GM19397 (cell line): ENCODE results near the gene BRD4.

ENCODE experiments used
- ATAC-seq: cut with Tn5 transposase; IDR thresholded peaks from one replicate; pipeline ENCODE4 v1.9.1; 2021; ENCODE audit warnings: mild to moderate bottlenecking, moderate library complexity; ENCODE audit not compliant: unreplicated experiment

The BRD4 gene

GRCh38 chr19:15237759-15238638, 94.3 kb downstream of the BRD4 start:
- ATAC-seq: no peak

- no peak for ATAC-seq
These were observed 95.5 kb downstream of the BRD4 start for GRCh38 chr19:15236886-15237285.

DNA sequence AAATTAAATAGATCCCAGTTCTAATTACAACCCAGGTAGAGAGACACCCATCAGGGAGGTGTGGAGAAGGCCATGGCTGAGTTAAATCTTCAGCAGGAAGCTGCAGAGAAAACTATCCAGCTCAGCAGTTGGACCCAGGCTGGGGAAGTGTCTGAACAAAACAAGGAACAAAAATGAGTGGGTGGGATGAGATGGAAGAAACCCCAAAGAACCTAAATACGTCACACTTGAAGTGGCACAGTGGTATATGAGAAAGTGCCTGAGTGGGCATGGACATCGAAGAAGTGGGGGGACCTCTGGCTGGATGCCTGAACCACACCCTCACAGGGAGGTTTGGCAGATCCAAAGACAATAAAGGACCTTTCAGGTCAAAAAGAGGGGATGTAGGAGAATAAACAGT, 96.6 kb downstream of the BRD4 start:
- no peak for ATAC-seq

- ATAC-seq: no peak
These were observed 97.8 kb downstream of the BRD4 start for GRCh38 chr19:15234431-15235130.

DNA sequence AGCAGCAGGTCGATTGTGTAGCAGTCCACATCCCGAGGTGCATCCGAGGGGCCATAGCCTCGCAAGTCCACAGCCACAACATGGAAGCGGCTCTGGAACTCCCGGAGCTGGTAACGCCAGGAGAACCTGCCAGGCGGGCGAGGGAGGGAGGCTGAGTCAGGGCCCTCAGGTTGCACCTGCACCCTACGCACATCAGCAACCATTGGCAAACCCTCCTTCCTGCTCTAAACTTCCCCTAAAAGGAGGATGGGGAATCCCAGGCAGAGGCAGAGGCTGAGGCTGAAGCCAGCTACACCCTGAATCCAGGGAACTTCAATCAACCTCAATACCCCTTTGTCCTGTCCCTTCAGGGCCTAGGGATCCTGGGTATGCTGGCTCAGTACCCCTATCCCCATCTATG, 101.1 kb downstream of the BRD4 start:
- no peak for ATAC-seq

DNA sequence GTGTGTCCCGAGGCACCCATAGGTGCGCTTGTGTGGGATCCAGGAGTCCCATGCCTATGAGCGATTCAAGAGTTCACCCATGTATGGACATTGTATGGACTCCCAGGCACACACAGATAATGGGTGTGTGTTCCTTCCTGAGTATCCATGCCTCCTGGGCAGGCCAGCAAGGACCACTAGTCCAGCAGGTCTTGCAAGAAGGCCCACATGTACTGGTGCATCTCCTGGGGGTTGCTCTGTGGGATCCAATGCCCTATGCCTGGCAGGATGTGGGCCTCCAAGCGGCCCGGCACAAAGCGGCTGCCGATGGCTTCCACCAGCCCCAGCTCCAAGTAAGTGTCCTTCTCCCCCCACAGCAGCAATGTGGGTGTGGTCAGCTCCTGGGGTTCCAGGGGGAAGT, 105.1 kb downstream of the BRD4 start:
- no peak for ATAC-seq

DNA sequence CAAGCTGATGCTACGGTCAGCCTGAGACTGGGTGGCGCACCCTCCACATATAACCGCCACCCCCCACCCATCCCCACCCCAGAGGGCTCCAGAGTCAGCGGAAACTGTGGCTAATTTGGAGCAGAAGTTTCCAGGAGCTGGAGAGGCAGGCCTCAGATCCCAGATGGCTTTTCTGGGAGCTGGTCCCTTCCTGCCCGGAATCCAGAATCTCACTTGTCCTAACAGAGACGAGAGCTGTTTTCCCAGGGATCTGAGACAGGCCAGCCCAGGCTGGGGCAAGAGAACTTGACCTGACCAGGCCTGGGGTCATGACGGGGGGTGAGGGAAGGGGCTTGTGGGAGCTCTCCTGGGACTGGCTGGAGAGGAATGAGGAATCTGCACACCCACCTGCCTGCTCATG, 106.6 kb downstream of the BRD4 start:
- no peak for ATAC-seq

DNA sequence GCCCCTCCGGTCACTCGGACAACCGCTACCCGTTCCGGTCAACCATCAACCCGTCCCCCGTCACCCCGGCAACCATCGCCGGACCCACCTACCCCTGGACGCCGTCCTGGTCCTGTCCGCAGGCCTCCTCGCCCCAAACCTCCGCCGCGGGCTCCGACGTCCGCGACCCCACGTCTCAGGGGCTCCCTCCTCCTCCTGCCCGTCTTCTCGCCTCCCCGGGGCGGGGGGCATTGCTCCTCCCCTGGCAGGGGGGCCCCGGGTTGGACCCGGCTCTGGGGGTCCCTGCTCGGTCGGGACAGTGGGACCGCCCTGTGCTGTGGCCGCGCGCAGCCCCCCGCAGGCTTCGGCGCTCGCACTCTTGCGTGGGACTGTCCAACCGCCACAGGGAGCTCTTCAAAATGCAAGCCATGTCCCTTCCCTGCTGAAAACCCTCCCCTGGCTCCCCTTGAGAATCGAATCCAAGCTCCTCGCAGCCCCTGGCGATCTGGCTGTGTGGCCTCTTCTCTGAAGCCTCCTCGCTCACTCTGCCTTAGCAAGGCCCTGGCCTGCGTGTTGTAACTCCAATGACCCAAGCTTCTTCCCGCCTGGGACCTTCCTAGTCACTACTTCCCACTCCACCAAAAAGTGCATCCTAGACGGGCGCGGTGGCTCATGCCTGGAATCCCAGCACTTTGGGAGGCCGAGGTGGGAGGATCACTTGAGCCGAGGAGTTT, 108.5 kb downstream of the BRD4 start:
- peak; percentile 9 for ATAC-seq

- ATAC-seq: peak; percentile 78
These were observed 109.3 kb downstream of the BRD4 start for GRCh38 chr19:15222738-15223648.

- no peak for ATAC-seq
These were observed 111.5 kb downstream of the BRD4 start for GRCh38 chr19:15220833-15221232.

- no peak for ATAC-seq
These were observed 113.8 kb downstream of the BRD4 start for GRCh38 chr19:15218501-15218900.

DNA sequence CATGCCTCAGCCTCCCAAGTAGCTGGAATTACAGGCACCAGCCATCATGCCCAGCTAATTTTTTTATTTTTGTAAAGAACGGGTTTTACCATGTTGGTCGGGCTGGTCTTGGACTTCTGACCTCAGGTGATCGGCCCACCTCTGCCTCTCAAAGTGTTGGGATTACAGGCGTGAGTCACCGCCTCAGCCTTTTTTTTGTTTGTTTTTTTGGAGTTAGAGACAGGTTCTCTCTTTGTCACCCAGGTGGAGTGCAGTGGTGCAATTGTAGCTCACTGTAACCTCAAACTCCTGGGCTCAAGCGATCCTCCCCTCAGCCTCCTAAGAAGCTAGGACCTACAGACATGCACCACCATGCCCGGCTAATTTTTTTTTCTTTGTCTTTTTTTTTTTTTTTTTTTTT, 116.0 kb downstream of the BRD4 start:
- ATAC-seq: no peak

DNA sequence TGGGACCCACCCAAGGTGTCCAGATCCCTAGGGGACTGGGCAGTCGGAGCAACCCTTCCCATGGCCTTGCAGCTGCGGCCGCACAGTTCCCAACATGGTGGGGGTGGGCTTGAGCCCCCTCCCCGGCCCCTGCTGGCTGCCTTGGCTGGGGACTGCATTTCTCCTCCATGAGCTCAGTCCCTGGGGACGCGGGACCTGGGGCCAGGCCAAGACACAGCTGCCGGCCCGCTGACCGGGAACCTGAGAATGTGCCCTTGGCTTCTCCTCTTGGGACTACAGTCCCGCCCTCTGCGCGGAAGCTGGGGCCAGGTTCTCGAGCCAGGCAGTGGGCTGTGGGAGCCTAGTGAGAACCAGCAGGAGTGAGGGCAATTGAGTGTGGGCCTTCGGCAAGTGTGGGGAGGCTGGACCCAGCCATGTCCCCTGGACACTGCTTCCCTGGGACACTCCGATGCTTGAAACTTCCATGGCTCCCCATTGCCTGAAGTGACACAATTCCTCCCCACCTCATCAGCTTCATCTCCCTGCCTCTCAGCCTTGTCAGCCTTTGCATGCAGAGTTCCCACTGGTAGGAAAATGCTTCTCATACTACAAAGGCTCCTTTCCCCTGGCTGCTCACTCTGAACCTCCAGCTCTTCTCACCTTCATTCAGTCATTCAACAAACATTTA, 118.5 kb downstream of the BRD4 start:
- no peak for ATAC-seq

- ATAC-seq: no peak
These were observed 119.6 kb downstream of the BRD4 start for GRCh38 chr19:15212711-15213110.

- ATAC-seq: no peak
These were observed 122.0 kb downstream of the BRD4 start for GRCh38 chr19:15210323-15210781.

DNA sequence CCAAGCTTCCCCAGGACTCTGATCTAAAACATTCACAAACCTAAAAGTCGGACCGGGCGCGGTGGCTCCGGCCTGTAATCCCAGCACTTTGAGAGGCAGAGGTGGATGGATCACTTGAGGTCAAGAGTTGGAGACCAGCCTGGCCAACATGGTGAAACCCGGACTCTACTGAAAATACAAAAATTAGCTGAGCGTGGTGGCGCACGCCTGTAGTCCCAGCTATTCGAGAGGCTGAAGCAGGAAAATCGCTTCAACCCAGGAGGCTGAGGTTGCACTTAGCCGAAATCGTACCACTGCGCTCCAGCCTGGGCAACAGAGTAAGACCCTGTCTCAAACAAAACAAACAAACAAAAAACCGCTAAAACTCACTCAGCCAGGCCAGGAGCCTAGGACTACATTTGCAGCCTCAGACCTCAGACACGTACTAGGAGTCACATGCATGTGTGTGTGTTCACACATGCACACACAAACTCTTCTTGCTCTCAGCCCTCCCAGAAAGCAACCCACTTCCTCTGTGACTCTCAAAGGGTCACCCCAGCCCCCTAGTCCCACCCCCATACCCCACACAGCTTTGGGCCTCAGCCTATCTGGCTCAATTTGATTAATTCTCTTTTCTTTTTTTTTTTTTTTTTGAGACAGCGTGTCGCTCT, 130.8 kb downstream of the BRD4 start:
- ATAC-seq: no peak

DNA sequence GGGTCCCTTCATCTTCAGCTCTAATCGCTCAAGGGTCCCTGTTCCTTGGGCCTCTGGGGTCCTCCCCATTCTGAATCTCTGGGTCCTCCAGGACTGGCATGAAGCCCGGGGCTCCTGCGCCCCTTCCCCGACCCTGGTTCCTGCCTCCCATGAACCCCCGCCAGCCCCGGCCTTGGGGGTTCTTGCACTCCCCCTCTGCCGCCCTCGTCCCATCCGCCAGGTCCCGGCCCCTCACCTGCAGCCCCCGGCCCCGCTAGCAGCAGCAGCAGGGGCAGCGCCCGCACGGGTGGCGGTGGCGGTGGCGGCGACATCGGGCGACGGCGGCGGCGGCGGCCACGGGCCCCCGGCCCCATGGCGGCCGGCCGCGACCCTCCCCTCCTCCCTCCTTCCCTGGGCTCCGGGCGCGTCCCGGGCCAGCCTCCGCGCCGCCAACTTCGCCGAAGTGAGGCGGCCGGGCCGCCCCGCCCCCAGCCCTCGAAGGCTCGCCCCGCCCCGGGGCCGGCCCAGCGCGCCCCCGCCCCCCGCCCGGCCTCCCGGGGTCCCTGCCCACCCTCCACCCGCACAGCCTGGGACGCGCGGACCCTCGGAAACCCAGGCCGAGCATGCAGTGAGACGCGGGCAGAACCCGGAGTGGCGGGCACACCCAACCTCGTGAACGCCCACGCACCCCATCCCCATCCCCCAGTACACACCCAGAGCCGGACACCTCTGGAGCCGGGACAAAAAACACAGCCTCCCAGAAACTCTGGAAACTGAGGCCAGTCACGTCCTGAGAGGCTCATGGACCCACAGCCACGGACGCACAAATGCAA, 131.6 kb downstream of the BRD4 start, which contains the start of gene NOTCH3:
TSS of gene NOTCH3 (minus strand) at position 443 of the 812 bp plus-strand sequence. CDS start at position 353, 90 bp downstream.
- no peak for ATAC-seq
